OCI-LY3 (cell line): ENCODE data around the gene CEP20.
"Not testable (repeated sequence)": the region's sequence is repeated elsewhere in the genome, so short reads cannot be mapped to it uniquely, and the experiment has no call there.

Experiments used
- H2AFZ ChIP-seq: fragments of 200-600, 300-600 bp; shearing (Covaris generic); 2 replicates; pipeline ENCODE4 v1.6.0; 2014; ENCODE audit warnings: antibody characterized with exemption, low read depth, low read length
- H3K27ac ChIP-seq: fragments of 200-600, 300-600 bp; sonication (generic); 2 replicates; pipeline ENCODE4 v1.5.1; 2014; ENCODE audit warnings: mild to moderate bottlenecking, low read length, moderate library complexity, mixed read lengths
- H3K27me3 ChIP-seq: fragments of 200-600, 300-600 bp; sonication (generic); 2 replicates; pipeline ENCODE4 v1.6.1; 2014; ENCODE audit warnings: low read depth, low read length, mixed read lengths
- H3K36me3 ChIP-seq: fragments of 200-600, 300-600 bp; sonication (generic); replicated peaks from 2 replicates; pipeline ENCODE3; 2014; ENCODE audit warnings: low read depth, low read length, mixed read lengths
- H3K4me1 ChIP-seq: fragments of 300-600, 200-600 bp; sonication (generic); 2 replicates; pipeline ENCODE4 v1.6.1; 2014; ENCODE audit warnings: low read length, mixed read lengths
- H3K4me2 ChIP-seq: fragments of 200-600, 300-600 bp; sonication (generic); 2 replicates; pipeline ENCODE4 v1.6.1; 2014; ENCODE audit warnings: low read length, mixed read lengths
- H3K4me3 ChIP-seq: fragments of 300-600, 200-600 bp; sonication (generic); 2 replicates; pipeline ENCODE4 v1.5.1; 2014; ENCODE audit warnings: antibody characterized with exemption, mild to moderate bottlenecking, low read length, moderate library complexity
- H3K79me2 ChIP-seq: fragments of 300-600, 200-600 bp; shearing (Covaris generic); 2 replicates; pipeline ENCODE4 v1.6.1; 2014; ENCODE audit warnings: mild to moderate bottlenecking, low read length, mixed read lengths
- H3K9ac ChIP-seq: fragments of 300-600, 200-600 bp; shearing (Covaris generic); 2 replicates; pipeline ENCODE4 v1.6.0; 2014; ENCODE audit warnings: mild to moderate bottlenecking, low read length, moderate library complexity
- H3K9me3 ChIP-seq: fragments of 200-600, 300-600 bp; shearing (Covaris generic); 2 replicates; pipeline ENCODE4 v1.6.1; 2014; ENCODE audit warnings: low read length, mixed read lengths; ENCODE audit not compliant: insufficient read depth
- H4K20me1 ChIP-seq: fragments of 200-600, 300-600 bp; sonication (generic); 2 replicates; pipeline ENCODE4 v1.6.1; 2016; ENCODE audit warnings: low read length, mixed read lengths; ENCODE audit not compliant: insufficient read depth
- CTCF ChIP-seq: fragments of 200-600, 300-600 bp; sonication (generic); IDR thresholded peaks from 2 replicates; pipeline ENCODE4 v1.5.1; 2014; ENCODE audit warnings: antibody characterized with exemption, low read length, low read depth
- EZH2phosphoT487 ChIP-seq: fragments of 200-600 bp; shearing (Covaris generic); IDR thresholded peaks from 2 replicates; pipeline ENCODE4 v1.6.1; 2018; ENCODE audit warnings: antibody characterized with exemption, mixed run types, low read depth

The CEP20 gene

DNA sequence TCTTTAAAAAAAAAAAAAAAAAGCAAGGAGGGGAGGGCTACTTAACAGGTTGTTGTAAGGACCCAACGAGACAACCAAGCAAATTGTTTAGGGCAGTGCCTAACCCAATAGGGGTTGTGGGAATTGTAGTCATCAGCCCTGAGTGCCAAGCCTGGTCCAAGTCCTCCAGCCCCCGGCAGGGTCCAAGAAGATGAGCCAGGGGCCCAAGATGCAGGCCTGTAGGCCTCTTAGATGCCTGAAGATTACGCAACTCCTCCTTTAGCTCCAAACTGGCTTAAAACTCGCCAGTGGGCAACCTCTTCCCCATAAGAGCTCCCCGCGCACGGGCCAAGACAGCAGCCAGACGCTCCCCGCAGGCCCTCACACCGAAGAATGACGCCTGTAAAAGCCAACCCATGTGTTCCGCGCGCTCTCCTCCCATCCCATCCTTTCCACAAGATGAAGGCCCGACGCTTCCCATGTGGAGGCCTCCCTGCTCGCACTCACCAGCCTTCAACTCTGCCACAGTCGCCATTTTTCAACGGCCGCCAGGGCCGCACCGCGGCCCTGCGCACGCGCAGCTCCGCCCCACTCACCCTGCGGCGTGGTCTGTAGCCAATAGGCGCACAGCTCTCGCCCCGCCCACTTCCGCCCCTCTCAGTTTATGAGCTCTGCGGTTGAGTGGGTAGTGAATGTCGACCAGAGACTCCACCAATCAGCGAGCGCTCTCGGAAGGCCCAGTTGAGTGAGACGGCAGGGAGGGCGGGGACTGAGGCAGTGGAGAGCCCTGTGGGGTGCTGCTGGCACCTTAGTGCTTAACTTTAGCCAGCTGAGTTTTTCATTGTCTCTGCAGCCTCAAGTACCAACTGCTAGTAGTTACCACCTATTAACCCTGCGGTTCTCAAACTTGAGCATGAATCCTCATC, at the start of gene CEP20:
TSS of gene CEP20 (minus strand) at position 532 of the 905 bp plus-strand sequence. CDS start at position 514, 18 bp downstream.
- H2AFZ ChIP-seq: peak within 1 kb of the TSS; percentile 71; the same call in 1 of the 2 replicates
- H4K20me1 ChIP-seq: peaks cover 9% of the 10 kb centered on the region; the same call in 1 of the 2 replicates
- H3K27me3 ChIP-seq: no peaks in the 10 kb centered on the region
- H3K9me3 ChIP-seq: no peaks in the 10 kb centered on the region
- peak within 1 kb of the TSS; percentile 53 for H3K27ac ChIP-seq
- peak within 1 kb of the TSS; percentile 96 for H3K4me3 ChIP-seq
- peaks cover 13% of the 10 kb centered on the region for H3K4me1 ChIP-seq
- H3K79me2 ChIP-seq: peaks cover 47% of the 10 kb centered on the region
- TF ChIP-seq EZH2phosphoT487: no peak
- no peak for TF ChIP-seq CTCF
- no peaks in the 10 kb centered on the region for H3K36me3 ChIP-seq
- H3K9ac ChIP-seq: peak within 1 kb of the TSS; percentile 92
- H3K4me2 ChIP-seq: peak within 1 kb of the TSS; percentile 80

- not testable (repeated sequence) for H3K9ac ChIP-seq, H3K79me2 ChIP-seq, H3K4me2 ChIP-seq, H3K4me1 ChIP-seq, H3K27me3 ChIP-seq, H2AFZ ChIP-seq, H3K27ac ChIP-seq, H3K9me3 ChIP-seq, H3K36me3 ChIP-seq, H4K20me1 ChIP-seq, H3K4me3 ChIP-seq
Measured at GRCh38 chr16:15936809-15937208, 48.4 kb upstream of the CEP20 start.

GRCh38 chr16:15934991-15935390, 46.6 kb upstream of the CEP20 start:
- H3K9me3 ChIP-seq: no peaks in the 10 kb centered on the region
- no peaks in the 10 kb centered on the region for H3K36me3 ChIP-seq
- no peak overlapping the region for H3K9ac ChIP-seq
- no peak overlapping the region for H2AFZ ChIP-seq
- no peaks in the 10 kb centered on the region for H3K79me2 ChIP-seq
- TF ChIP-seq CTCF (no peak), EZH2phosphoT487 (no peak)
- H3K4me3 ChIP-seq: no peak overlapping the region
- no peak overlapping the region for H3K27ac ChIP-seq
- H3K4me2 ChIP-seq: no peak overlapping the region
- H3K4me1 ChIP-seq: no peaks in the 10 kb centered on the region
- H4K20me1 ChIP-seq: no peaks in the 10 kb centered on the region
- H3K27me3 ChIP-seq: no peaks in the 10 kb centered on the region

- no peak overlapping the region for H3K4me2 ChIP-seq
- no peaks in the 10 kb centered on the region for H3K9me3 ChIP-seq
- H4K20me1 ChIP-seq: no peaks in the 10 kb centered on the region
- H2AFZ ChIP-seq: no peak overlapping the region
- H3K4me1 ChIP-seq: no peaks in the 10 kb centered on the region
- H3K27ac ChIP-seq: no peak overlapping the region
- H3K36me3 ChIP-seq: no peaks in the 10 kb centered on the region
- H3K9ac ChIP-seq: no peak overlapping the region
- TF ChIP-seq CTCF (no peak), EZH2phosphoT487 (no peak)
- H3K27me3 ChIP-seq: no peaks in the 10 kb centered on the region
- no peaks in the 10 kb centered on the region for H3K79me2 ChIP-seq
- H3K4me3 ChIP-seq: no peak overlapping the region
Measured at GRCh38 chr16:15933781-15934180, 45.4 kb upstream of the CEP20 start.
